C4-2B (cell line): Measurements from ENCODE around the gene BRINP1.
"Not testable (repeated sequence)": the region's sequence is repeated elsewhere in the genome, so short reads cannot be mapped to it uniquely, and the experiment has no call there.

Source experiments
- H3K27ac ChIP-seq: fragments of 450-650 bp; 2 replicates; pipeline ENCODE4 v1.5.1; 2017
- ZFX ChIP-seq: fragments of 450-650 bp; IDR thresholded peaks from 2 replicates; pipeline ENCODE4 v1.6.1; 2017
- TF ChIP-seq, protein P1 (sequence below): fragments of 450-650 bp; conservative IDR thresholded peaks from 2 replicates; pipeline ENCODE4 v1.5.1; 2017; ENCODE audit warnings: mild to moderate bottlenecking

The BRINP1 gene

GRCh38 chr9:119185298-119185697, 183.9 kb downstream of the BRINP1 start:
- TF ChIP-seq ZFX, result no peak
- TF ChIP-seq, protein P1, sequence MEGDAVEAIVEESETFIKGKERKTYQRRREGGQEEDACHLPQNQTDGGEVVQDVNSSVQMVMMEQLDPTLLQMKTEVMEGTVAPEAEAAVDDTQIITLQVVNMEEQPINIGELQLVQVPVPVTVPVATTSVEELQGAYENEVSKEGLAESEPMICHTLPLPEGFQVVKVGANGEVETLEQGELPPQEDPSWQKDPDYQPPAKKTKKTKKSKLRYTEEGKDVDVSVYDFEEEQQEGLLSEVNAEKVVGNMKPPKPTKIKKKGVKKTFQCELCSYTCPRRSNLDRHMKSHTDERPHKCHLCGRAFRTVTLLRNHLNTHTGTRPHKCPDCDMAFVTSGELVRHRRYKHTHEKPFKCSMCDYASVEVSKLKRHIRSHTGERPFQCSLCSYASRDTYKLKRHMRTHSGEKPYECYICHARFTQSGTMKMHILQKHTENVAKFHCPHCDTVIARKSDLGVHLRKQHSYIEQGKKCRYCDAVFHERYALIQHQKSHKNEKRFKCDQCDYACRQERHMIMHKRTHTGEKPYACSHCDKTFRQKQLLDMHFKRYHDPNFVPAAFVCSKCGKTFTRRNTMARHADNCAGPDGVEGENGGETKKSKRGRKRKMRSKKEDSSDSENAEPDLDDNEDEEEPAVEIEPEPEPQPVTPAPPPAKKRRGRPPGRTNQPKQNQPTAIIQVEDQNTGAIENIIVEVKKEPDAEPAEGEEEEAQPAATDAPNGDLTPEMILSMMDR, result no peak
- H3K27ac ChIP-seq, result no peak overlapping the region

DNA sequence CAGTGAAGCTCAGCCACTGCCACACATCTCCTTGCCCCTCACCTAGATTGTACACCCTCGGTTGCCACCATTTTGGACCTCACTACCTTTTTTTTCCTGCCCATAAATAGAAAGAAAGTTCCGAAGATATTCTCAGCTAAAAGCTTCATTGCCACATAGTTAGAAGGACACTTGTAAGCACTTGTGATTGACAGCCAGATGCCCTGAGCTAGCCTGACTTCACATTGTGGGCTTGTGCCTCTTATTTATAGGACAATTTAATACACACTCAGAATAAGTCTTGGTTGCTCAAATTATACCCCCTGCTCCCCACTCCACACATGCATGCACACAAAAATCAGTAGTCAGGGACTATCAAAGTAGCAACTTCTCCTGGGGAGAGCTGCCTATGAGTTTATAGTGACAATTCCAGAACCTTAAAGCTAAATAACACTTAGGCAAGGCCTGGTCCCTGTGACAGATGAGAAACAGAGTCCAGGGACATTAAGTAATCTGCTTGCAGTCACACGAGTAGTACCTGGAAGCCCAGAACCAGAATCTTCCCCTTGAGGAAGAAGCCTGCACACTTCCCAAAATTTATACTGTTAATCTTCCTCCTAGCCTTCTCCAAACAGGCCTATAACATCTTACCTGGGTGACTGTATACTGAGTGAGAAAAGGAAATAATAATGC, 184.8 kb downstream of the BRINP1 start:
- no peak overlapping the region for H3K27ac ChIP-seq
- no peak for TF ChIP-seq ZFX
- TF ChIP-seq, protein P1, result no peak

- TF ChIP-seq ZFX, result no peak
- TF ChIP-seq, protein P1, result no peak
These were observed 187.7 kb downstream of the BRINP1 start for GRCh38 chr9:119181561-119181960.

DNA sequence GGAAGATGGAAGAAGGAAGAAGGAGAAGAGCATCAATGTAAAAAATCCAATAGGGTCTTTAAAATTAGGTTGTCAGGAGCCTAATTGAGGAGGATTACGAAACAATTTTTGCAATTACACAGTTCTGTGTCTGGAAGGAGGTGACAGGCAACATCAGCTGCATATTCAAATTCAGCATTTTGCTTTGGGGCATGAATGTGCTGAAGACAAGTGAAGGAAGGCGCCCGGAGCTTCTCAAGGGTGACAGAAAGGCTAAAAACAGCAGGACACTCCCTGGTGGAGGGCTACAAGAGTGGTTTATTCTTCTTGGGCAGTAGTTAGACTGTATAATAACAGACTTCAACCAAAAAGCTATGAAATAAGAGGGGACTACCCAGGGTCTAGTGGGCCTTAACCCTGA, 188.3 kb downstream of the BRINP1 start:
- H3K27ac ChIP-seq, result no peak overlapping the region
- TF ChIP-seq, protein P1, result no peak
- TF ChIP-seq ZFX, result no peak

More at GRCh38 chr9:119181561-119181960, 187.7 kb downstream of the BRINP1 start:
- no peak overlapping the region for H3K27ac ChIP-seq

DNA sequence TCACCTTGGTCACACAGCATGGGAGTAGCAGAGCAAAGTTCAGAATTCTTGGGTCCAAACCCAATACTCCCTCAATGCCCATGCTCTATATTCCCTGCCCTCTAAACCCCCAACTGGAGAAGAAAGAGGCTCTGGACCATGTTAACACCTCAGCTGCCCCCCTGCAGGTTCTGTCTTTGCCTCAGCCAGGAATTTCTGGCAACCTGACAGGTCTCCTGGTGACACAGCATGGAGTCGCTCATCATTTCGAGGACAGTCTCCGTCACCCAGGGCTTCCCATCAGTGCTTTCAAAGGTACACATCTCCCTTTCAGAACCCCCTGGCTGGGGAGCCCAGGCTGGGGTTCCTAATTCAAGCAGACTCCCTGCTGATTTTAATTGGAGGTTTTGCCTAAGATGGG, 189.5 kb downstream of the BRINP1 start:
- TF ChIP-seq ZFX, result no peak
- TF ChIP-seq, protein P1, result no peak
- H3K27ac ChIP-seq, result no peak overlapping the region

GRCh38 chr9:119177196-119177595, 192.0 kb downstream of the BRINP1 start:
- H3K27ac ChIP-seq, result no peak overlapping the region
- TF ChIP-seq, protein P1, result no peak
- TF ChIP-seq ZFX, result no peak

DNA sequence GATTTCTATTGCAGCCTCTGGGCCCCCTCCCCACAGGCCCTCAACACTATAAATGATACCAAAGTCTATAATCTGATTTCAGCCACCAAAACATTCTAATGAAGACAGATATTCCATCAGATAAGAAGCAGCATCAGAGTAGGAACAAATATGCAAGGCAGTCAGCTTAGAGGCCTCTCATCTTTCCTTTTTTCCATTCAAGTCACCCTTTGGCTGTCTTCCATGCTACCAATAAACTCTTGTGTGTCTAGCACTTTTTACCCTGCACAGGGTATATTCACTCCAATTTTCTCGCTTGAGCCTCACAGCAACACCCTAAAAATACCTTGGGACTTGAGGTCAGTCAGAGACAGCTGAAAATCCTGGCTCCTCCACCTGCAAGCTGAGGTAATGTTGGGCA, 193.7 kb downstream of the BRINP1 start:
- H3K27ac ChIP-seq, result no peak overlapping the region
- no peak for TF ChIP-seq ZFX
- TF ChIP-seq, protein P1, result no peak

- not testable (repeated sequence) for H3K27ac ChIP-seq
These were observed 200.0 kb downstream of the BRINP1 start for GRCh38 chr9:119169222-119169621.
